Measurements from ENCODE around the gene VWA5B1.
"Not testable (repeated sequence)": the region's sequence is repeated elsewhere in the genome, so short reads cannot be mapped to it uniquely, and the experiment has no call there.

VWA5B1 gene, protein sequence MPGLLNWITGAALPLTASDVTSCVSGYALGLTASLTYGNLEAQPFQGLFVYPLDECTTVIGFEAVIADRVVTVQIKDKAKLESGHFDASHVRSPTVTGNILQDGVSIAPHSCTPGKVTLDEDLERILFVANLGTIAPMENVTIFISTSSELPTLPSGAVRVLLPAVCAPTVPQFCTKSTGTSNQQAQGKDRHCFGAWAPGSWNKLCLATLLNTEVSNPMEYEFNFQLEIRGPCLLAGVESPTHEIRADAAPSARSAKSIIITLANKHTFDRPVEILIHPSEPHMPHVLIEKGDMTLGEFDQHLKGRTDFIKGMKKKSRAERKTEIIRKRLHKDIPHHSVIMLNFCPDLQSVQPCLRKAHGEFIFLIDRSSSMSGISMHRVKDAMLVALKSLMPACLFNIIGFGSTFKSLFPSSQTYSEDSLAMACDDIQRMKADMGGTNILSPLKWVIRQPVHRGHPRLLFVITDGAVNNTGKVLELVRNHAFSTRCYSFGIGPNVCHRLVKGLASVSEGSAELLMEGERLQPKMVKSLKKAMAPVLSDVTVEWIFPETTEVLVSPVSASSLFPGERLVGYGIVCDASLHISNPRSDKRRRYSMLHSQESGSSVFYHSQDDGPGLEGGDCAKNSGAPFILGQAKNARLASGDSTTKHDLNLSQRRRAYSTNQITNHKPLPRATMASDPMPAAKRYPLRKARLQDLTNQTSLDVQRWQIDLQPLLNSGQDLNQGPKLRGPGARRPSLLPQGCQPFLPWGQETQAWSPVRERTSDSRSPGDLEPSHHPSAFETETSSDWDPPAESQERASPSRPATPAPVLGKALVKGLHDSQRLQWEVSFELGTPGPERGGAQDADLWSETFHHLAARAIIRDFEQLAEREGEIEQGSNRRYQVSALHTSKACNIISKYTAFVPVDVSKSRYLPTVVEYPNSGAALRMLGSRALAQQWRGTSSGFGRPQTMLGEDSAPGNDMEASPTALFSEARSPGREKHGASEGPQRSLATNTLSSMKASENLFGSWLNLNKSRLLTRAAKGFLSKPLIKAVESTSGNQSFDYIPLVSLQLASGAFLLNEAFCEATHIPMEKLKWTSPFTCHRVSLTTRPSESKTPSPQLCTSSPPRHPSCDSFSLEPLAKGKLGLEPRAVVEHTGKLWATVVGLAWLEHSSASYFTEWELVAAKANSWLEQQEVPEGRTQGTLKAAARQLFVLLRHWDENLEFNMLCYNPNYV

DNA sequence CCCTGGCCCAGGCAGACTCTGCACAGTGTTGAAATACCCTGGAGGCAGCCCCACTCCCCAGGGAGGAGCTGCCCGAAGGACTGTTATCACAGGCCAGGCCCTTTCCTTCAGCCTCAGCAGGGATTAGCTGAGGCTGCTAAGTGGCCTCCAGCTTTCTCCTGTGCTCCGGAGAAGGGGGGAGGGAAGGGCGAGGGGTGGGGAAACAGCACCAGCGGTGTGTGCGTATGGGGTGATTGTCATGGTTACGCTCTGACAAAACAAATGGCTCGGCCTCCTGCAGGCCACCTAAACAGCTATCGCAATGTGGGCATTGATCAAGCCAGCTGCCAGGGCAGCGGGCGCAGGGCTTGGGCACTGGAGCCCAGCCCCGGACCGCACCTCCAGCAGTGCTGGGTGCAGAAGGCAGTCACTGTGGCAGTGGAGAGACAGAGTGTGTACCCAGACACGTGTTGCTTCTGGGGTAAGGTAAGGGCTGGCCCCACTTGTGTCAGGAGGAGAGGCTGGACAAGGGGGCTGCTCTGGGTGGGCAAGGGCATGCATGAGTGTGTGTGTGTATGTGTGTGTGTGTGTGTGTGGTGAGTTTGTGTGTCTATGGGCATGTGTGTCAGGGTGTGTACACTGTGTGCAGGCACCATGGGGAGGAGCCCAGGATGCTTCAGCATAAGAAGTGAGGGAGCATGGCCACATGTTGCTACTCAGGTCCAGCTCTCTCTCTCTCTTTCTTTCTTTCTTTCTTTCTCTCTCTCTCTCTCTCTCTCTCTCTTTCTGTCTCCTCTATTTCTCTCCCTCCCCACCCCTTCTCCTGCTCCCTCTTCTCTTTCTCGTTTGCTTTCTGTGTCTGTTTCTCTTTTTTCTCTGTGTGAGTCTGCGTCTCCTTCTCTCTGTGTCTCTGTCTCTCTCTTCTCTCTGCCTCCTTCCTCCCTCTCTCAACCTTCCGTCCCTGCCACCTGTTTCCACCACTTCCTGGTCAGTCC, at the start of gene VWA5B1:
Gene VWA5B1, plus strand, starts transcription at position 252 of the 974 bp plus-strand sequence. CDS start 19,727 bp downstream, outside the sequence.
- no peak for DNase-seq (ENCODE audit: low spot score)

DNA sequence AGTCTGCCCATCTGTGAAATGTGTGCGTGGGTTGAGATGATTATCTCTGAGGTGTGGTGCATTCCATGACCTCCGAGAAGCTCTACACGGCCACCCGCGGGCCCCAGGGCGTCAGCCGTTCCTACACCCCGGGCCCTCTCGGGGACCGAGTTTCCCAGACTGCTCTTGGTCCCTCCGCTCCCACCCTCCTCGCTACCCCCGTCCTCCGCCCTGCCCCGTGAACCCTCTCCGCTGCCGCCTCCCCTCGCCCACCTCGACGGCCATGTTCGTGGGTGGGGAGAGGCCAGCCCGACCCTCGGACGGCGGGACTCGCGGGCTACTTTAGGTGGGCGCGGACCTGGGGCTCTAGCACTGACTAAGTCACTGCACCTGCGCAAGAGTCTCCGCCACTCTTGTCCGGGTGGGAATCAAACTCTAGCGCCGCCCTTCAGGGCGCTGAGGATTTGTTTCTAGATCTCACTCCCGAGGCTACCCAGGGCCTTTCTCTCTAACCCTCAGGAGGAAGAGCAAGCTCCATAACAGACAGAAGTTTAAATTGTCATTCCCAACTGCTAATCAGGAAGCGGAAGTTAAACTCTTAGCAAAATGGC, 47.7 kb upstream of the VWA5B1 start:
- DNase-seq (ENCODE audit: low spot score) = no peak

DNA sequence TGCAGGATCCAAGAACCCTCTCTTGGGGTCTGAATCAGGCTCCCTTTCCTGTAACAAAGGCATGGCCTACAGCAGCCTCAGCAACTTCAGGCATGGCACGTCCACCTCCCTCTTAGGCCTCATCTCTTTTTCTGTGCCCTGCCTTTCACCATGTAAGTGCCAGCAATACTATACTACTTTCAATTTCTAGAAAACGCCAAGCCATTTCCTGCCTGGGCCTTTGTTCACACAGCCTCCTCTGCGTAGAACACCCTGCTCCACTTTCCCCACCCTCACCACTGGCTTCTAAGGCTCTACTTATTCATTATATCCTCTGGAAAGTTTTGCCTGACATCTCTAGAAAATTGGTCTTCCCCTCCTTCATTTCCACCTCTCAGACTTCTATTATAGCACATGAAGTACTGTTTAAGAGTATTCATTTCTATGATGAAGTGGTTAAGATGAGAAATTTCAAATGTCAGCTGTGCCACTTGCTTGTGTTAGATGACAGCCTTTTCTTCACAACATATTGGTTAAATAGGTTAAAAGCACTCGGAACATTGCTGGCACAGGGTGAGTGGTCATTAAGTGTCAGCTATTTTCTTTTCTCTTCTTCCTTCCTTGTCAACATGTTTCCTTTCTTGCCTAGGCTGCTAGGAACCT, 41.6 kb upstream of the VWA5B1 start:
- DNase-seq (ENCODE audit: low spot score) = no peak

DNA sequence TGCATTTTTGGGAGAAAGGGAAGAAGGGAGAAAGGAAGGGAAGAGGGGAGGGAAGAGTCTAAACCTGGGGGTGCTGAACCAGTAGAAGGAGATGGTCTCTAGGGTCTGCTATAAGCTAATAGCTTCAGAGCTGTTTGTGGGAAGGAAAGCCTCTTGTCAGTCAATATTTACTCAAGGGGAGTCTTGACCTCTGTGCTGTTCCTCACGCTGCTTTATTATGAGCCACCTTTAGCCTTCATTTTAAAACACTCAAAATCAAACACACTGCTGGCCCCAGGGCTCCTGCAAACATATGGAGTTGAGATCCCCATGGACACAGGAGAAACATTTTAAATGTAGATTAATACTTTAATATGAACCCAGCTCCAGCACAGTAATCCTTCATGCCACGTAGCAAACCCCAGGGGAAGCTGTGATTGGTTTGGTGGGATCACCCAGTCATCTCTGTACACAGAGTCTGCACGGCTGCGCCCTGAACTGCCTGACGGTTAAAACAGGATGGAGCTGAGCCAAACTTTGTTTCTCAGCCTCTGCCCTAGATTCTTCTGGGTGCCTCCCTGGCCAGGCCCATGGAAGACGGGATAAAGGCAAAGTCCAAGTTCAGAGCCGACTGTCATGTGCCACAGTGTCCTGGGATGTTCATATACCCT, 40.2 kb upstream of the VWA5B1 start:
- DNase-seq (ENCODE audit: low spot score) = no peak

DNA sequence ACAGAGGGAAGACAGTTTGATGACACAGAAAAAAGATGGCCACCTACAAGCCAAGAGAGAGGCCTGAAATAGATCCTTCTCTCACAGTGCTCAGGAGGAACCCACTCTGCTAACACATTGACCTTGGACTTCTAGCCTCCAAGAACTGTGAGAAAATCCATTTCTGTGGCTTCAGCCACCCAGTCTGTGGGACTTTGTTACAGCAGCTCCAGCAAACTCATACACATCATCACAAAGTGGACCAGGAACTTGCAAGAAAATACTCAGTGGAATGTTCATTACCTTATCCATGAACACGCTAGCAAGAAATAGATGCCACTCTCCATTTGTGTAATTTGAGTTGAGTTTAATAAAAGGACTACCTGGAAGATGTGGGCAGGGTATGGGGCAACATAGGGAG, 38.1 kb upstream of the VWA5B1 start:
- DNase-seq (ENCODE audit: low spot score) = no peak

DNA sequence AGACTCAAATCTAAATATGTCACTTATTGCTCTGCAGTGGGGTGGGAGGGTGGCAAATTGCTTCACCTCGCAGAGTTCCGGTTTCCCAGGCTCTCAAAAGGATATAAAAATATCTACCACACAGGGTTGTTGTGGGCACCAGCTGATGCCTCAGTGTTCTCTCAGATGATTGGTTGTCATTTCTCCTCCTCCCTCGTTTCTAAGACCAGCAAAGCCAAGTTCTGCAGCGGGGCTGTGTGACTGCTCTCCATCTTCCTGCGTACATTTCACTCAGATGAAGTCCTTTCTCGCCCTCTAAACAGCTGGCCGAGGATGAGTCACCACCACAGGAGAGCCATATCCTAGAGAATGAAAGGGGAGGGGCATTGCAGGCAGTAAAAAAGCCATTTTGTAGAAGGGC, 35.0 kb upstream of the VWA5B1 start:
- no peak for DNase-seq (ENCODE audit: low spot score)

DNA sequence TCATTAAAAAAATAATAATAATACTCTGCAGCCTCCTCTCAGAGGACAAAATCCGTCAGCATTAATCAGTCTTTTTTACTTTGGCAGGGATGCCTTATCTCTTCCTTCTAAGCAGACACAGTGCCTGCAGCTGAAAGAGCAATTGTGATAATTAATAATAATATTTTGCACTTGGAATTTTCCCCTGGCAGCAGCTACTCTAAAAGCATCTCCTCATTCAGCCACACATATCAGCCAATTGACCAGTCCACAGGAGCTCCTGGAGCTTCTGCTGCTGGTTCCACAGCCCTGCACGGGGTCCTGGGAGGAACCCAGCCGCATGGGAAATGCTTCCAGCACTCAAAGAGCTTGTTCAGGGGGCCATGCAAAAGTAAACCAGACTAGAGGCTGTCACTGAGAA, 31.0 kb upstream of the VWA5B1 start:
- no peak for DNase-seq (ENCODE audit: low spot score)

DNA sequence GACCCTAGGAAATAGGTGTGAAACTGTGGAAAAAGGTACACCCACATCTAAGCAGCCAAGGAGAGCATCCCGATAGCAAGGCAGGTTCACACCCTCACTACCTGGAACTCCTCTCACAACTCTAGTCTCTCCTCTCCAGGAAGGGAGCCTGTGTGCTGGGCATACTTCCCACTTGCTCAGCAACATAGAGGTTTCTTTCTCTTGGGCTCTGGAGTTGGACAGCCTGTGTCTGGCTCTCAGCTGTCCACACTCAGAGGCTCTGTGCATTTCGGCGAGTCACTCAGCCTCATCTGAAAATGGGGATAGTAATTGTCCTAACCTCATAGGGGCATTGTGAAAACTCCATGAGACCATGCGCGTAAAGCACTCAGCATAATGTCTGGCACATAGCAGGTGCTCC, 29.6 kb upstream of the VWA5B1 start:
- no peak for DNase-seq (ENCODE audit: low spot score)

DNA sequence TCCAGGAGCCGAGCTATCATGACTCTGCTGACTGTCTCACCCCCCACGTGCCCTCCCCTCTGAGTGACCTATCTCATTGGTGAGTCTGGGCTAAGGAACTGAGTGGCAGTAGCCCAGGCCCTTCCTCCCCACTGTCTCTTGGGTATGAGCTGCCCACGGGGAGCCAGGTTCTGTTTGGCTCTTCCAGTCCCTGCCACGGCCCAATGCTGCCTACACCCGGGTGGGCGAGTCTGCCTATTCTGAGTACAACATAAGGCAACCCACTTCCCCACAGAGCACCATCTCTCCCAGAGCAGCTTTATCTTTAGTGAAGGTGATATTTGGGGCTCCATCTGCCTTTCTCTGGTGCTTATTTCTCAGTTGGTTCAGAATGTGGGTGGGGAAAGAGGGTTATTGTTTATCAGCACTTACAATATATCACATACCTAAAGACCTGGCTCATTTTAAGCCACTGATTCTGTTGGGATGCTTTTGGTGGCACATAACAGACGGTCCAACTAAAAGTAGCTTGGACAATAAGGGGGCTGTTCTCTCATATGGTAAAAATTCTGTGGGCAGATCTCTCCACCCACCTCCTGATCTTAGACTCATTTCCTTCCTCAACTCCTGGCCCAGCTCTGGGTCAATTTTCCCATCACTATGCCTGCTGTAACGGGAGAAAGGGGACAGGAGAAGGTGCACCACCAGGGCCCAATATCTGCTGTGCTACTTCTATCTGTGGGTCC, 27.7 kb upstream of the VWA5B1 start:
- no peak for DNase-seq (ENCODE audit: low spot score)

DNA sequence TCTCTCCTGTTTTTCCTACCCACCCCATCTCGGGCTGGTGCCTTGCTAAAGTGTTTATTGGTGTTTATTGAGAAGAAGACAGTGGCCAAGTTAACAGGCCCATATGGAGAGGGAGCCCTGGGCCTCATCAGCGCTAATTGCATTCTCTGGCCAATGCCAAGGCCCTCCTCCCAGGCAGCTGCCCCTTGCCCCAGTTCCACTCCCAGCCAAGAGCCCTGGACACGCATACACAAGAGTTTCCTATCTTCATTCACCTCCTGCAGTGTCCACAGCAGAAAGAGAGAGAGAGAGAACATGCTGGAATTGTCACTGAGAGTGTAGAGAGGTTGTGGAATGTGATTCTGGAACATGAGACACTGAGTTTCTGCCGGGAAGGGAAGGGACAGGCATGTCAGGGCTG, 25.4 kb upstream of the VWA5B1 start:
- no peak for DNase-seq (ENCODE audit: low spot score)

DNA sequence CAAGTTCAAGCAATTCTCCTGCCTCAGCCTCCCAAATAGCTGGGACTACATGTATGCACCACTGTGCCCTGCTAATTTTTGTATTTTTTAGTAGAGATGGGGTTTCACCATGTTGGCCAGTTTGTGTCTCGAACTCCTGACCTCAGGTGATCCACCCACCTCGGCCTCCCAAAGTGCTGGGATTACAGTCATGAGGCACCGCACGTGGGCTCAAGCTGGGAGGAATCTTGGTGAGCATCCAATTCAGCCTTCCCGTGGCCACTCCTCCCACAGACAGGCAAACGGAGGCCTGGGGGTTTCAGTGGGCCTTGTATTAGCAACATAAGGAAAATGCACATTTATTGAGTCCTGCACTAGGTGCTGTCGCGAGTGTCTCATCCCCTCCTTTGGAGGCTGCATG, 24.5 kb upstream of the VWA5B1 start:
- no peak for DNase-seq (ENCODE audit: low spot score)

DNA sequence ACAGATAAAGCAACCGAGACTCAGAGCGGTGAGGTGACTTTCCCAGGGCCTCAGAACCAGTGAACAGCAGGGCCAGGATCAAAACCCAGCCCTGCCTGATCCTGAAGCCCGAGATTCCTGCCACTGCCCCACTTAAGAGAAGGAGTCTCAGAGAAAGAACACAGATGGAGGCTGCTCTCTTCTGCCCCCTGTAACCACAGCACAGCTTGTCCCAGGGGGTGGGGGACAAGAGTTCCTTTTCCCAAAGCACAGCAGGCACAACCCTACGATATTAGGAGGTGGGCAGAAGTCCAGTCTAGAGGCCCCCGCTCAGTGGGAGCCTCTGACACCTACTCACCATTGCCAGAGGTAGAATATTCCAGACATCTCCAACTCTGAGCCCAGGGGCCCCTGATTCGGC, 24.0 kb upstream of the VWA5B1 start:
- no peak for DNase-seq (ENCODE audit: low spot score)

DNA sequence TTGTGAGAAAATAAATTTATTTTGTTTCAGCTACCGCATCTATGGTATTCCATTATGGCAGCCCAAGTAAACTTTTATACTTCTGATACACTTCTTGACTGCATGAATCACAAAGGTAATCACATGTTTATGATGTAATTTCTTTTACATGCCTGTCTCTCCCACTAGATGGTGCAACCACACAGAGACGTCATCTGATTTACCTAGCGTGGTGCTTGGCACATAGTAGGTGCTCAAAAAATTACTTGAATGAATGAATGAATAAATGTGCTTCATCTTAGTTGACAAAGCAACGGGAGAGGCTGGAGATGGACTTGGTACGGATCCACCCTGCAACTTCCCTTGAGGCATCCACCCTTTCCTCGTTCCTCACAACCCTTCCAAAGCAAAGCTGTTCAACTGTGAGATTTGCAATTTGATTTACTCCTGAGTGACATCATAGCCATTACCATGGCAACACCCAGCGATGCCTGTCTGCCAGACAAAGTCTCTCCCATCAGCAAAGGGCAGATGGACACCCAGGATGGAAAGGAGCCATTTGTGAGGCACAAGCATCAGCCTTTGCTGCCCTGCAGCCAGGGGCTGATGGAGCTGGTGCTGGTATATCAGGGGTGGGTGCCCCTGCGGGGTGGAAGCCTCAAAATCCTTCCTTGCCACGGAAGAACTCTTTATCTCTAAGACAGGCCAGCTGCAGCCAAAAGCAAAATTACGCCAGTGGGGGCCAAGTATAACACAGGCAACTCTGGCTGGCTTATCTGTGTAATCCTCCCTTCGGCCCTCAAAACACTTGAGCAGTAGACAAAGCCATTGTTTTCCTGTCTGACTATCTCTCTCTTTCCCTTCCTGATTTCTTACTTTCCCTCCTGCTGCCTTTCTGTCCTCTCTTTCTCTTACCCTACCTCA, 18.9 kb upstream of the VWA5B1 start:
- DNase-seq (ENCODE audit: low spot score) = no peak

DNA sequence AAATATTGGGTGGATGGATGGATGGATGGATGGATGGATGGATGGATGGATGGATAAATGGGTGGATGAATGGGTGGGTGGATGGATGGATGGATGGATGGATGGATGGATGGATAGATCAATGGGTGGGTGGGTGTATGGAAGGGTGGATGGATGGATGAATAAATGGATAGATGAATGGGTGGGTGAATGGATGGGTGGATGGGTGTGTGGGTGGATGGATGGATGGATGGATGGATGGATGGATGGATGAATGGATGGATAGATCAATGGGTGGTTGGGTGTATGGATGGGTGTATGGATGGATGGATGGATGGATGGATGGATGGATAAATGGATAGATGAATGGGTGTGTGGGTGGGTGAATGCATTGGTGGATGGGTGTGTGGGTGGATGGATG, 17.0 kb upstream of the VWA5B1 start:
- DNase-seq (ENCODE audit: low spot score) = not testable (repeated sequence)

DNA sequence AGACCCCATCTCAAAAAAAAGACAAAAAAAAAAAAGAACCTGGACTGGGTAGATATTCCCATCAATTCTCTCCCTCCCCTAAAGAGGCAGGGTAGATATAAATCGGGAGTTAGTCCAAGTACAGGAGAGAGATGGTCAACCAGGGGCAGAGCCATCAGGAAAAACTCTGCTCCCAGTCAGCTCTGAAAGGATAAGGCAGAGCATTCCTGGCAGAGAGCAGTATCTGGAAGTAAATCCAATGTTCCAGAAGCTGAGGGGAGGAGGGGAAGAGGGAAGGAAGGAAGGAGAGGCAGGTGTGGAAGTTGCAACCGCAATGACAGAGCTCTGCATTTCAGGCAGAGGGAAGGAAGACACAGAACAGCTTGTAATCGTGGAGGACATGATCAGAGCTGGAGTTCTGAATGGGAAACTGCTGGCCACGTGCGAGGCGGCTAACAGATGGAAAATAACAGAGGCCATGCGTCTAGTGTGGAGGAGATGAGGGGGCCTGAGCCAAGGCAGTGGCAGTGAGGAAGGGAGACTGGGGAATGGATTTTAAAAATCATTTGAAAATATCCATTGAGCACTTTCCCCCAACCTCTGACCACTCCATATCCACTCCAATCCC, 15.3 kb upstream of the VWA5B1 start:
- no peak for DNase-seq (ENCODE audit: low spot score)

DNA sequence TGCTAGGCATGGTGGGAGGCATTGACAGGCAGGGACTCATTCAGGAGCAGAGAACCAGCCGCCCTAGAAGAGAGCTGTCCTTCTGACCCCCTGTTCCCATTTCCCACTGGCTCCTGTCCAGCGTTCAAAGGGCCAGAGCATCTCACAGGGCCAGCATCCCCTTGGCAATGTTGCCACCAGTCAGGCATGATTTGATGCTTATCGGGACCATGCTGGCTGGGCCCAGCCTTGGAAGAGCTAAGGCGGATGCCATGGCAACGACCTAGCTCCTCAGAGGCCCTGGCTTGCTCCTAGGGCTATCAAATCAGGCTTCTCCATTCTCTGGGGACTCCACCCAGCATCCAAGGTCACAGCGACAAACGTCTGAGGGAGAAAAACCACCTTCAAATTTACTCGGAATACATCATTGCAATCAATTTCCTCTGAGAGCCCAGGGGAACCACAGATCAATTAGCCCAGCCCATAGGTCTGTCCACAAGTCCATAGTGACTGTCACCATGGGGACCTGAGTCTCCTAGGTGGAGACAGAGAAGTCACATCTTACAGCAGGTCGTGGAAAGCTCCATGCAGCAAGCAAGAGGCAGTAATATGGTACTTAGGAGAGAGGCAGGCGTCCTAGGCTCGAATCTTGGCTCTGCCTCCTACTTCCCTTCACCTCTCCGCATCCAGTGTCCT, 14.1 kb upstream of the VWA5B1 start:
- no peak for DNase-seq (ENCODE audit: low spot score)

DNA sequence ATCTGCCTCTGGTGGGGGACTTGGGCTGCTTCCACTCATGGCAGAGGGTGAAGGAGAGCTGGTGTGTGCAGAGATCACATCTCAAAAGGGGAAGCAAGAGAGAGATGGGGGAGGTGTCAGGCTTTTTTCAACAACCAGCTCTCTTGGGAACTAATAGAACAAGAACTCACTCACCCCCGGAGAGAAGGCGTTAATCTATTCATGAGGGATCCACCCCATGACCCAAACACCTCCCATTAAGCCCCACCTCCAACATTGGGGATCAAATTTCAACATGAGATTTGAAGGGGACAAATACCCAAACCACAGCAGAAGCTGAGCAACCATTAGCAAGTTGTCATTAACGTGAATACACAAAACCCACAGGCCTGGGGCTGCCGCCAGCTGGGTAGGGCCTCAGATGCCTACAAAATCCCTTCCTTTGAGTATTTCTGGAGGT, 12.0 kb upstream of the VWA5B1 start:
- DNase-seq (ENCODE audit: low spot score) = no peak
